NOMO-1 (cell line): ENCODE data around the gene TBC1D22A.
"Not testable (repeated sequence)": the region's sequence is repeated elsewhere in the genome, so short reads cannot be mapped to it uniquely, and the experiment has no call there.

Experiments used
- DNase-seq, 2 experiments: peaks; one replicate each; lab custom pipeline; 2025; ENCODE audit not compliant: unreplicated experiment in 2 of 2; lab: John Stamatoyannopoulos, UW

Gene TBC1D22A

GRCh38 chr22:46770151-46770641 is 7.7 kb downstream of the TBC1D22A start:
- DNase-seq = no peak

- DNase-seq = peak in 1 of 2 experiments; percentile 30
These were observed 8.3 kb downstream of the TBC1D22A start for GRCh38 chr22:46770726-46771125.

- no peak for DNase-seq
These were observed 10.6 kb downstream of the TBC1D22A start for GRCh38 chr22:46773076-46773475.

- DNase-seq = peak; percentile 62 to 68
These were observed 12.0 kb downstream of the TBC1D22A start for GRCh38 chr22:46774253-46774979.

- DNase-seq = no peak
These were observed 12.8 kb downstream of the TBC1D22A start for GRCh38 chr22:46774980-46775849.

- no peak for DNase-seq
These were observed 13.7 kb downstream of the TBC1D22A start for GRCh38 chr22:46775850-46776826.

- DNase-seq = no peak
These were observed 14.6 kb downstream of the TBC1D22A start for GRCh38 chr22:46776876-46777608.

GRCh38 chr22:46777609-46777970 is 15.1 kb downstream of the TBC1D22A start:
- DNase-seq = no peak

GRCh38 chr22:46779023-46779422 is 16.6 kb downstream of the TBC1D22A start:
- DNase-seq = no peak

GRCh38 chr22:46779651-46780050 is 17.2 kb downstream of the TBC1D22A start:
- no peak for DNase-seq

- no peak for DNase-seq
These were observed 18.0 kb downstream of the TBC1D22A start for GRCh38 chr22:46780453-46780852.

GRCh38 chr22:46781291-46781690 is 18.8 kb downstream of the TBC1D22A start:
- DNase-seq = no peak

GRCh38 chr22:46782200-46782599 is 19.8 kb downstream of the TBC1D22A start:
- not testable (repeated sequence) for DNase-seq

- no peak for DNase-seq
These were observed 21.3 kb downstream of the TBC1D22A start for GRCh38 chr22:46783721-46784120.

GRCh38 chr22:46788441-46789172 is 26.2 kb downstream of the TBC1D22A start:
- no peak for DNase-seq

- no peak for DNase-seq
These were observed 27.5 kb downstream of the TBC1D22A start for GRCh38 chr22:46789992-46790391.

GRCh38 chr22:46791201-46791731 is 28.8 kb downstream of the TBC1D22A start:
- peak; percentile 50 to 51 for DNase-seq

- no peak for DNase-seq
These were observed 29.8 kb downstream of the TBC1D22A start for GRCh38 chr22:46792061-46792796.
